Activated T-cell treated with anti-CD3 and anti-CD28 coated beads, Interleukin-2, amount 50 U/mL, for 48 hours (primary cell): ENCODE data around the gene OR5H1.
"Not testable (repeated sequence)": the region's sequence is repeated elsewhere in the genome, so short reads cannot be mapped to it uniquely, and the experiment has no call there.

Experiments used
- DNase-seq, 2 experiments: peaks; one replicate each; pipeline ENCODE4 v3.0.0-alpha.2; 2020

The OR5H1 gene

DNA sequence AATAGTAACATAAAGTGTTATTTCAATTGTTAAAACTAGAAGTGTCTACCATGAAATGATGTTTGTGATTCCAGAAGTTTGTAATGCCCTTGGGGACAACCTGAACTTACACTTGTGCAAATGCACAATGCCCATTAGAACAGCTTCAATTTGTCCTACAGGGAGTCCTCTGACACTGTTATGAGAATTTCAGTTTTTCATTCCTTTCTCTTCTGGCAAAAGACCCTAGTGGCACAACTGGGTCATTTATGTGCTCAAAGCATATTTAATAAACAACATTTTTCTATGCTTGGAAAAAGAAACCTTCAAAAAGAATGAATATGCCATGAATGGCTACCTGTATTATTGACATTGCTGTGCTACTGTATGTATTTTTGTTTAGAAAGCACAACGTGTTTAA lies at the start of gene OR5H1:
Gene OR5H1, plus strand, starts transcription at position 301 of the 400 bp plus-strand sequence. CDS start 1,977 bp downstream, outside the sequence.
- no peak for DNase-seq

DNA sequence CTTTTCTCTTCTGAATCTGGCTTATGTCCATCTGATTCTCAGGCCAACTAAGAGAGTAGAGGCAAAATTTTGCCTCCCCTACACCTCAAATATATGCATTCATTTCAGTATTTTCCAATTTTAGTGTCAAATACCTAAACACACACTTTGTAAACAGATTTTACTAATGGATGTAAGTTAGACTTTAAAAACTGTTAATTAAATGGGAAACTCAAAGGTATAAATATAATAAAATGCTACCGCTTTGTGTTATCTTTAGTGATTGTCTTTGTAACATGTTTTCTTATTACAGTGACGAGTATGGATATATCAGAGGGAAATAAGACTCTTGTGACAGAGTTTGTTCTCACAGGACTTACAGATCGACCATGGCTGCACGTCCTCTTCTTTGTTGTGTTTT lies 43.6 kb upstream of the OR5H1 start, which contains the start of gene OR5AC2:
Gene OR5AC2, plus strand, starts transcription at position 301 of the 400 bp plus-strand sequence. Its CDS starts 0 bp downstream, at position 301.
- DNase-seq, result no peak

DNA sequence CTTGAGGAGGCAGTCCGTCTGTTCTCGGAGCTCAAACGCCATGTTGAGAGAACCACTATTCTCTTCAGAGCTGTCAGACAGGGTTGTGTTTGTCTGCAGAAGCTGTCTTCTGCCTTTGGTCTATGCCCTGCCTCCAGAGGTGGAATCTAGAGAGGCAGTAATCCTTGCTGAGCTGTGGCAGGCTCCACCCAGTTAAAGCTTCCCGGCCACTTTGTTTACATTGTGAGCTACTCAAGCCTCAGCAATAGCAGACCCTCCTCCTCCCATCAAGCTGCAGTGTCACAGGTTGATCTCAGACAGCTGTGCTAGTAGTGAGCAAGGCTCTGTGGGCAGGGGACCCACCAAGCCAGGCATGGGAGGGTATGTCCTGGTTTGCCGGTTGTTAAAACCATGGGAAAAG lies 34.6 kb upstream of the OR5H1 start:
- no peak for DNase-seq

DNA sequence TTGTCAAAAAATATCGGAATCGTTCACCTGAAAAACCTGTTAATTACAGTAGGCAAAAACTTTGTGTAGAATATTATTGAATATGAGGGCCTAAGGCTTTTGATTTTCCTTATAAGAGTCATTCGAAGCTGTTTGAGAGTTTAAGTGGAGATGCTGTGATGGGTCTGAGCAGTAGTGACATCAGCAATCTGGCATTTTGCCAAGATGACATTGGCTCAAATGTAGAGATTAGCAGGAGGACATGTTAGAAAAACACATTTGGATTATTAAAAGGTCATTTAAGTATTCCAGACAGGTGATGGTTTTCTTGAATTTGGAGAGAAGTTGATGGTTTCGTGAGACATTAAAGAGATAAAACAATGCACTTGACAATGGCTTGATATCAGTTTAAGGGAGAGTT lies 30.7 kb upstream of the OR5H1 start:
- no peak for DNase-seq

DNA sequence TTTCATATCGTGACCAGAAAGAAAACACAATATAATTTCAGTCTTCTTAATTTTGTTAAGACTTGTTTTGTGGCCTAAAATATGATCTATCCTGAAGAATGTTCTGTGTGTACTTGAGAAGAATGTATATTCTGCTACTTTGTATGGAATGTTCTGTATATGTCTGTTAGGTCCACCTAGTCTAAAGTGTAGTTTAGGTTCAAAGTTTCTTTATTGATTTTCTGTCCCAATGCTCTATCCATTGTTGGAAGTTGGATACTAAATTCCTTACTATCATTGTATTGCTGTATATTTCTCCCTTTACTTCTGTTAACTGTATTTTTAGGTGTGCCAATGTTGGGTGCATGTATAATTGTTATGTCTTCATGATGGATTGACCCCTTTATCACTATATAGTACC lies 22.4 kb upstream of the OR5H1 start:
- DNase-seq, result no peak

DNA sequence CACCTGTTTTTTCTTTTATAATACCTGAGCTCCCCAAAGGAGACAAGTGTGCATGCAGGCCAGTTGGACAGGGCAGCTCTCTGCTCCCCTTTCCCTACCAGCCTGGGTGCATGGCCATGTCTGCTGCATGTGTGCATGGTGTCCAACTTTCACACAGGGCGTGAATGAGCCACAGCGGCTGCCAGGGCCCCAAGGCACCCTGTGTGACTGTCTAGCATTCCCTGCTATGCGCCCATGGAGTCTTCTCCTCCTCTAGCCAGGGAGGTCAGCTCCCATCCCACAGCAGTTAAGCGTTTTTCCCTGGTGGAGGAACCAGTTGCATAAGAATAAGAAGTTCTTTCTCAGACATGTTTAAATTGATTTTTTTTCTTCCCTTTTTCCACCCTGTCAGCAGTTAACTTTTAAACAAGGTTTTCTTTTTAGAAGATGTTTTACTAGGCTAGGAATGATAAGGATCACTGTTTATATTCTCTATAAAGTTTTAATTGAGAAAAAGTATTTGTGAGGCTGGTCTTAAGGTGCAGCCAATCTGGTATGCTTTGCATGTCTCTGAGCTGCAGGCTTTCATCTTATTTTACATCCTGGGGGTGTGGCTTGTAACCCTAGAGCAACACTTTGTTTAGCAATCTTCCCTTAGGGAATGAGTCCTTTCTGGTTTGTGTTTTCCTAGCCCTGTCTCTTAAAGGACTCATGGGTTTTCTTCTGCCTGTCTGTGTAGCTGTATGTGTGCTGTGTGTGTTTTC lies 20.5 kb upstream of the OR5H1 start:
- no peak for DNase-seq

DNA sequence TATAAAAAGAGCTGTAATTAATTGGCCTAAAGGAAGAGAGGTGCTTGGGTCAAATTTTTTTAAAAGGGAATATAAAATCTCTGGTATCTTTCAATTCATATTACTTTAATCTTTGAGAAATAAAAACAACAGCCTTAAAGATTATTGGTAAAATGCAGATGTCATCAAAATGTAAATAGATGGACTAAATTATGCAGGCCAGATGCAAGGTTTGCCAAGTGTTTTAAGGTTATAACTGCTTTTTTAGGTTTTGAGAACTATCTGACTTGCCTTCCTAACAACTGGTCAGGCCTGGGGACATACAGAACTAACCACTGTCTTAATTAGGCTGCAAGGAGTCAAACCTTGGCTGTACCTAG lies 20.0 kb upstream of the OR5H1 start:
- DNase-seq, result no peak

DNA sequence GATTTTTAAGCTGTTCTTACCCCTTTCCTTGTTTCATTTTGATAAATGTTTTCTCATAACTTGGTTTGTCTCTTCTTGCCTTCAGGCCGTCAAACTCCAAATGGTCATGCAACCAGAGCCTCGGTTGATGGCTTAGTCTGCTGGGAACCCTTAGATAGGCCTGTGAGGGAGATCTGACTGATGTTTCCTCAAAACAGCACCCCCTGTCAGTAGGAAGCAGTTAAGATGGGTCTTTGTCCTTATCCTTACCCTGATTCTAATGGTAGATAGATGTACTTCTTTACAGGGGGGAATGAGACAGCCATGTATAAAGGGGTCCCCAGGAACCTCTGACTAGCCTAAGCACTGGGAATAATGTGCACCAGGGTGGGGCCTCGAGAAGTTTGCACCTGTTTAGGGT lies 16.3 kb upstream of the OR5H1 start:
- no peak for DNase-seq

DNA sequence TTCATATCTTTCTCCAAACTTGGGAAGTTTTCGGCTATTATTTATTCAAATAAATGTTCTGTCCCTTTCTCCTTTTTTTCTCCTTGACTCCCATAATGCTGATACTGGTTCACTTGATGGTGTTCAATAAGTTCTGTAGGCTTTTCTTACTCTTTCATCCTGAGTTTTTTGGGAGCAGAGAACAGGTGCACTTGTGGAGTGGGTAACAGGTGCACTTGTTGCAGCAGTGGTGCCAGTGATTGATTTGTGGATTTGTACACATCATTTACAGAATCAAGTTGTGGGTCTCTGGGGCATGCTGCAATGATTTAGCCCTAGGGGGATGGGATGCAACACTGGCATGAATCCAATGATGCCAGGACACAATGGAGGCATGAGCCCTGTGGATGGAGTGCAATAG lies 14.8 kb upstream of the OR5H1 start:
- no peak for DNase-seq

DNA sequence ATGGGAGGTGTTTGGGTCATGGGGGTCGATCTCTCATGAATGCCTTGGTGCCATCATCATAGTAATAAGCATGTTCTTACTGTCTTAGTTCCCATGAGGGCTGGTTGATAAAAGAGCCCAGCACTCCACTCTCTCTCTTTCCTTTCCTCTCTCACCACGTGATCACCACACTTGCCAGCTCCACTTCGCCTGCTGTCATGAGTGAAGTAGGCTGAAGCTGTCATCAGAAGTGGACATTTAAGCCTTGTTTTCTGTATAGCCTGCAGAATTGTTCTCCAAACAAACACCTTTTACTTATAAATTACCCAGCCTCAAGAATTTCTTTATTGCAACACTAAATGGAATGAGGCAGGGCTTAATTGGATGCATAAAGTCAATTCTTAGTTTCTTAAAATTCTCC lies 6.1 kb downstream of the OR5H1 start:
- DNase-seq, result no peak

DNA sequence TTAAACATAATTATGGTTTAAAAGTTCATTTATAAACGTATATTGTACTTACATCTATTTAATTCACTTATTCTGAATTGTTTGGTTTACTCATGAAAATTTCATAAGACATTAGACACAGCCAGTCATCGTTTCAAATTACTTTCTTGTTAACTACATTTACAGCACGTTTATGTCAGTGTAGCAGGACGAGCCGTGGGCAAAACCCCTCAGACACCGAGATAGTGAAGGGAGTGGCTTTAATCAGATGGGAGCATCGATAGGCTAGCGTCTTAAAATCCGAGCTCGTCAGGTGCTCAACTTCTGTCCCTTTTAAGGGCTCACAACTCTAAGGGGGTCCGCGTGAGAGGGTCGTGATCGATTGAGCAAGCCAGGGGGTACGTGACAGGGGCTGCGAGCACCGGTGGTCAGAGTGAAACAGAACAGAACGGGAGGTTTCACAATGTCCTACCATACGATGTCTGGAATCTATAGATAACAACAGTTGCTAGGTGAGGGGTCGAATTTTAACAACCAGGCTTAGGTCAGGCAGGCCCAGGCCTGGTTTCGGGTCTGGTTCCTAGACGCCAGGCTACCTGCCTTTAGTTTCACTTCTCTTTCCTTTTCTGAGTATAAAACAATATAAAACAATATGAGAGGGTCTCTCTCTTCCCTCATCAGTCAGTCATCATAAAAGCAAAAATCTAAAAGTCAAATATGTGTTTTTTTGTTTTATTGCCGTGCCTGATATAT lies 7.5 kb downstream of the OR5H1 start:
- DNase-seq, result not testable (repeated sequence)

DNA sequence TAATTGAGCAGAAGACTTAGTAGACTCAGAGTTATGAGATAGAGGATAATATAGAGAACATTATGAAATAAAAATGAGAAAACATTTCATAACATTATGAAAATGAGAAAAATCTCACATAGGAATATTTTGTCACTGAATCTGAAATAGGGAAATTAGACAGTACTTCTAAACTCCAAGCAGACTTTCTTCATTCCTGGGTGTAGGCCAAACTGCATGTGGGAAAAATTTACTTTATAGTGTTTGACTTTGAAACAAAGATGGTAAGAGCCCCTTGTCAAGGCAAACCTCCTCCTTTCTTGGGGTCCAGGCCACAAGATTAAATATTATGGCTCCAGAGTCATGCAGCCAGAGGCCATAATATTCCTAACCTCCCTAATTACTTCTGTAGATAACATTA lies 10.0 kb downstream of the OR5H1 start:
- DNase-seq, result no peak

DNA sequence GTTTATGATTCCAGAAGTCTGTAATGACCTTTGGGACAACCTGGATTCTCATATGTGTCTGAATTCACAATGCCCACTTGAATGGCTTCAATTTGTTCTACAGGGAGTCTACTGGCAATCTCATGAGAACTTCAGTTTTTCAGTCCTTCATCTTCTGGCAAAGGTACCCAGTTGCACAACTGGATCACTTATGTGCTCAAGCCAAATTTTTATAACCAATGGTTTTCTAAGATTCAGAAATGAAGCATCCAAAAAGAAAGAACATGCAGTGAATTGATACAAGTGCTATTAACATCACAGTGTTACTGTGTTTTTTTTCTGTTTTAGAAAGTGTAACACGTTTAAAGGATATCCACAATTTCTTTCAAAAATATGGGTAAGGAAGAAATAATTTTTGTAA lies 16.7 kb downstream of the OR5H1 start, which contains the start of gene OR5H14:
Gene OR5H14, plus strand, starts transcription at position 301 of the 400 bp plus-strand sequence. CDS start 1,907 bp downstream, outside the sequence.
- DNase-seq, result no peak

DNA sequence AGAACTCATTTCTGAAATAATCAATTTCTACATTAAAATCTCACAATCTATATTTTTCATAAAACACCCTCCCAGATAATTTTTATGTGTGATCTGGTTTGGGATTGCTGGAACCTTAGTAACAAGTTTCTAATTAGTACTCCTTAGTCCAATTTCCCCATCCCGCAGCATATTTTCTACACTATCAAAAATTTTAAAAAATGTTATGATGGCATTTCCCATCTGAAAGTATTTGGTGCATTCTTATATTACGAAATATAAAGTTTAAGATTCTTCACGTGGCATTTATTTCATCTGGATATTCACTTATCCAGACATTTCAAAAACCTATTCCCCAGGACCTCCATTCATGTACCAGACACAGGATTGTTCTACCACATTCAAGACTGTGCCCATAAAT lies 18.2 kb downstream of the OR5H1 start:
- DNase-seq, result no peak

DNA sequence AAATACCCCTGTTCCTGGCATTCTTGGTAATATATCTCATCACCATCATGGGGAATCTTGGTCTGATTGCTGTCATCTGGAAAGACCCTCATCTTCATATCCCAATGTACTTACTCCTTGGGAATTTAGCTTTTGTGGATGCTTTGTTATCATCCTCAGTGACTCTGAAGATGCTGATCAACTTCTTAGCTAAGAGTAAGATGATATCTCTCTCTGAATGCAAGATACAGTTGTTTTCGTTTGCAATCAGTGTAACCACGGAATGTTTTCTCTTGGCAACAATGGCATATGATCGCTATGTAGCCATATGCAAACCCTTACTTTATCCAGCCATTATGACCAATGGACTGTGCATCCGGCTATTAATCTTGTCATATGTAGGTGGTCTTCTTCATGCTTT lies 18.9 kb downstream of the OR5H1 start:
- DNase-seq, result not testable (repeated sequence)

DNA sequence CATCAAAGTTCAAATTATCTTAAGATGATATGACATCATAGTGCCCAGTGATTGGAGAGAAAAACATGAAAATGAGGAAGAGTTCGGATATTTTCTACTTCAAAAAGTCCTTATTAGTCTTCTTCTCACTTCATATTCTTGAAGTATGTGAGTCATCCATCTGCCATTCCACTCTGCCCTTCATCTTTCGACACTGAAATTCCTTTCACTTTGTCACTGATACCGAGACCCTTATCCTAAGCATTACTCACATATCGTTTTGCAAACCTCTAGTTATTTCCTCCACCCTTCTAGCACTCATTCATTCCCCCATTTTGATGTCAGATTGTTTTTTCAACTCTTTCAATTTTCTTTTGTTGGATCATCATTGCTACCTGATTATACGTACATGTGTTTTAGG lies 20.7 kb downstream of the OR5H1 start:
- DNase-seq, result no peak

DNA sequence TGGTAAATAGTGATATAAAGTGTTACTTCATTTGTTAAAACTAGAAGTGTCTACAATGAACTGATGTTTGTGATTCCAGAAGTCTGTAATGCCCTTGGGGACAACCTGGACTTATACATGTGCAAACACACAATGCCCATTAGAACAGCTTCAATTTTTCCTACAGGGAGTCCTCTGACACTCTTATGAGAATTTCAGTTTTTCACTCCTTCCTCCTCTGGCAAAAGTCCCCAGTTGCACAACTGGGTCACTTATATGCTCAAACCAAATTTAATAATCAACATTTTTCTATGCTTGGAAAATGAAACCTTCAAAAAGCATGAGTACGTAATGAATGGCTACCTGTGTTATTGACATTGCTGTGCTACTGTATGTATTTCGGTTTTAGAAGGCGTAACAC lies 35.9 kb downstream of the OR5H1 start, which contains the start of gene OR5H15:
Gene OR5H15, plus strand, starts transcription at position 301 of the 400 bp plus-strand sequence. CDS start 2,004 bp downstream, outside the sequence.
- DNase-seq, result no peak

DNA sequence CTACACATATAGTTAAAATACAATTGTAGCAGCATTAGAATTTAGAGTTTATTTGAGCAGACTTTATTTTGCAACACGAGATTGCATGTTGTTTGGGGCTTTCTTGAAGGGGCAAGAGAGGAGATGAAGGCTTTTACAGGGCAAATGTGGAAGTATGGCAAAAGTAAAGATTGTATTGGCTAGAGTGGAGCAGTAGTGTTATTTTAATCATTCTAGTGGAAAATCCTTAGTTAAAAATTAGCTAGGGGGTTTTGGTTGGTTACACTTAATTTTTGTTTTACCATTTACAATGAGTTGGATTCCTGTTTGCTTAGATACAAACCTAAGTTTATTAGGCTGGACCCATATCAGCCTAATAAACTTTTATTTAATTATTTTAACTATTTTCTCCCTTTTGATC lies 40.5 kb downstream of the OR5H1 start:
- DNase-seq, result no peak

DNA sequence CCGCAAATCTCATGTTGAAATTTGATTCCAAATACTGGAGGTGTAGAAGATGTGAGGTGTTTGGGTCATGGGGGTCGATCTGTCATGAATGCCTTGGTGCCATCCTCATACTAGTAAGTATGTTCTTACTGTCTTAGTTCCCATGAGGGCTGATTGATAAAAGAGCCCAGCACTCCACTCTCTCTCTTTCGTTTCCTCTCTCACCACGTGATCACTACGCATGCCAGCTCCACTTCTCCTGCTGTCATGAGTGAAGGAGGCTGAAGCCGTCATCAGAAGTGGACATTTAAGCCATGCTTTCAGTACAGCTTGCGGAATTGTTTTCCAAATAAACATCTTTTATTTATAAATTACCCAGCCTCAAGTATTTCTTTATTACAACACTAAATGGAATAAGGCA lies 42.1 kb downstream of the OR5H1 start:
- no peak for DNase-seq

DNA sequence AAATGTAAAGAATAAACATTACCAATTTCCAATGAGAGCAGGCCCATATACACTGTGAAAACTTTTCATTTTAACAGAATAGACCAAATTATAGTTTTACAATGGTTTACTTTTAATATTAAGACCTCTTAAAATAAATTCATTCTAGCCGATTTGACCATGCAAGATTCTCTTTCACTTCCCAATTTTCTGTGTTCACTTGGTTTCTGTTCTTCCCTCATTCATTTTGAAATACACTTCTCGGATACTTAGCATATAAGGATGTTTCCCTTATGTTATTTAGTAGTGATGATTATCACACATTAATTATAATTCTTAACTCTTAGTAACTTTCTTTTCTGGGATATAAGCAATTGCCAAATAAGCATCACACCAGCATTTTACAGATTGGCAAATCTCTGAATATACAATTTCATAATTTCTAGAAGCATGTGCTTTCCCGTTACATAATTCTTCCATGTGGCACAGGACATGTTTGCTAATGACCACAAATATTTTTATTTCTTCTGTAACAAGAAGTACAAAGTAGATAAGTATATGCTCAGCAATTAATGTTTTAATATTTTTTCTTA lies 49.9 kb downstream of the OR5H1 start:
- no peak for DNase-seq

DNA sequence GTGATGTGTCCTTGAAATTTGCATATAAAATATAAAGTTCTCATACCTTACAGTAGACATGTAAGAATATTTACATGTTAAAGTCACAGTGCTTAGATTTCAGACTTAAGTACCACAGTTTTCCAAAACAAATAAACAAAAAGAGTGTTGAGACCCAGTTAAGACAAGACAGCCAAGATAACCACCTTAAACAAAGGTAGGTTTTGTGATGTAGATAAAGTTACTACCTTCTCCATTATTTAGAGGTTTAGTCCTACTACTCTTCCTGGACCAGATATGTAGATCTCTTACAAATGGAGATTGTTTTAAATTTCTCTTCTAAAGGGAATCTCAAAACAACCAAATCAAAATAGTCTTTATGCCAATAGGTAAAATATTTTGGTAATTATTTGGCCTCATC lies 51.7 kb downstream of the OR5H1 start:
- no peak for DNase-seq

DNA sequence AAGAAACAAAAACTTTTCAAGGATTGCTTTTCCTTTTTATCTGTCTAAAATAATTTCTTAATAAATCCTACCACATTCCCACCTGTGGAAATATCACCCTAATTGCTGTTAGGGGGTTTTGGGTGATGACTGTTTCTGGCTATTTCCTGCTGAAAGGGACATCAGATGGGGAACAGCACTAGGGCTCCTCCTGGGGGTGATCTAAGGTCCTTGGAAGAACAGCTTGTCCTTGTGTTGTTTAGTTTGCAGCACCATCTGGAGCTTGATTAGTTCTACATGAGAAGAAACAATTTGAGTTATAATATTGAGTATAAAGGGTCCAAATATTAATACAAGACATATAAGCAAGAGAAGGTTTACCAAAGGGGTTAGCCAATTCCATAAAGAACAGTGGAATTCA lies 54.7 kb downstream of the OR5H1 start:
- no peak for DNase-seq
